ENCODE measurements around the gene AAGAB. TPM values are rescaled to one million over a fixed set of nuclear protein-coding genes. Genes with fewer than 3 reads are reported as not detected.

The AAGAB gene
- total RNA-seq, 2 experiments from 2014 or later: 14.2 to 15.6 TPM

DNA sequence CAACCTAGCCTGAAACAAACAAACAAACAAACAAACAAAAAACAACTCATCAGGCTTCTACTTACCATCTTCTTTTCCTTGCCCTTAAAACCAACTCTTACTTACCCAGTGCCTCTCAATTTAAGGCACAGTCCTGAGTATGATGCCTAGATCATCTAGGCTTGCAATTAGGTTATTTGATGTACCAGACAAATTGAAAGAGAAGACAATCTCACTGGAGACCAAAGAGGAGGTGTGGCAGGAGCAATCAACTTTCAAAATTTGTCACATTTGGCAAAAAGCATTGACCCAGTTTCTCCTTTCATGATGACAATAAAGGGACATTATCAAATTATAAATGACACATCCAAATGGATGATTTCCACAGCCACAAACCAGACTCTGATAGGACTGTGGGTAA is 36.0 kb downstream of the AAGAB start:
- Mint-ChIP-seq H3K27me3 (no peaks in the 10 kb centered on the region), H3K9me3 (no peaks in the 10 kb centered on the region), H3K4me1 (ENCODE audit: low read depth) (no peaks in the 10 kb centered on the region), H3K27ac (no peak overlapping the region), H3K4me3 (no peak overlapping the region), H3K36me3 (ENCODE audit: low read depth) (peaks cover 42% of the 10 kb centered on the region)
- ChIA-PET CTCF (no interaction called here), POLR2A (no interaction called here)
- ATAC-seq (ENCODE audit: poor library complexity) (no peak), DNase-seq (no peak)
- intact Hi-C loops (cut with DNase I, micrococcal nuclease): no loop called here
- Histone ChIP-seq H3K9me3 (ENCODE audit: control insufficient read depth in 1 of 2, insufficient read depth in 1 of 2, low read length in 2 of 2) (no peaks in the 10 kb centered on the region), H3K36me3 (ENCODE audit: insufficient read depth, low read length) (peaks cover 6% of the 10 kb centered on the region), H3K27me3 (ENCODE audit: control insufficient read depth in 1 of 2, insufficient read depth in 2 of 2, low read length in 2 of 2) (no peaks in the 10 kb centered on the region), H3K27ac (ENCODE audit: low read depth in 1 of 2, low read length in 2 of 2) (no peak overlapping the region), H3K4me1 (ENCODE audit: insufficient read depth, low read length) (no peaks in the 10 kb centered on the region), H3K4me3 (ENCODE audit: low read length) (no peak overlapping the region)
- TF ChIP-seq, protein P1, sequence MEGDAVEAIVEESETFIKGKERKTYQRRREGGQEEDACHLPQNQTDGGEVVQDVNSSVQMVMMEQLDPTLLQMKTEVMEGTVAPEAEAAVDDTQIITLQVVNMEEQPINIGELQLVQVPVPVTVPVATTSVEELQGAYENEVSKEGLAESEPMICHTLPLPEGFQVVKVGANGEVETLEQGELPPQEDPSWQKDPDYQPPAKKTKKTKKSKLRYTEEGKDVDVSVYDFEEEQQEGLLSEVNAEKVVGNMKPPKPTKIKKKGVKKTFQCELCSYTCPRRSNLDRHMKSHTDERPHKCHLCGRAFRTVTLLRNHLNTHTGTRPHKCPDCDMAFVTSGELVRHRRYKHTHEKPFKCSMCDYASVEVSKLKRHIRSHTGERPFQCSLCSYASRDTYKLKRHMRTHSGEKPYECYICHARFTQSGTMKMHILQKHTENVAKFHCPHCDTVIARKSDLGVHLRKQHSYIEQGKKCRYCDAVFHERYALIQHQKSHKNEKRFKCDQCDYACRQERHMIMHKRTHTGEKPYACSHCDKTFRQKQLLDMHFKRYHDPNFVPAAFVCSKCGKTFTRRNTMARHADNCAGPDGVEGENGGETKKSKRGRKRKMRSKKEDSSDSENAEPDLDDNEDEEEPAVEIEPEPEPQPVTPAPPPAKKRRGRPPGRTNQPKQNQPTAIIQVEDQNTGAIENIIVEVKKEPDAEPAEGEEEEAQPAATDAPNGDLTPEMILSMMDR (IDR thresholded peaks at IDR 0.05): no peak

DNA sequence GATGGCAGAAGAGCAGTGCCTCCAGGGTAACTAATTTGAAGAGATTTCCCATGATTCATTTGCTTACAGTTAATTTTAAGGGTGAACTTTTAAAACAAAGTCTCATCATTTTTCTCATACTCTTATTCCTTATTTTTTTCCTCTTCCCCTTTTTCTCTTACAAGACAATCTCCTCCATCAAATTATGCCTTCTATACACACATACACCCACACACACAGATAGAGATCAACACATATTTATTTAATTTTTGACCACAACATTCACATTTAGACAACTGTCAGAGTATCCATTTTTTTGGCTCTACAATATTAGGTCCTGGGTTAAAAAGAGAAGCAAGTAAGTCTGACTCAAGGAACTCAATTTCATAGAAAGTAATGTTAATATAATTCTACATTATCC is 37.6 kb downstream of the AAGAB start:
- no peaks in the 10 kb centered on the region for H3K4me1 ChIP-seq (ENCODE audit: insufficient read depth, low read length)
- H3K27ac ChIP-seq (ENCODE audit: low read depth in 1 of 2, low read length in 2 of 2): no peak overlapping the region
- no peaks in the 10 kb centered on the region for H3K9me3 Mint-ChIP-seq
- no peaks in the 10 kb centered on the region for H3K9me3 ChIP-seq (ENCODE audit: control insufficient read depth in 1 of 2, insufficient read depth in 1 of 2, low read length in 2 of 2)
- ChIA-PET POLR2A (no interaction called here), CTCF (interaction anchor here (0.7 kb wide), 1 partner anchor 23 kb away, joined by 3 read pairs; no protein-coding TSS in a partner anchor)
- no peaks in the 10 kb centered on the region for H3K4me1 Mint-ChIP-seq (ENCODE audit: low read depth)
- no peak overlapping the region for H3K4me3 Mint-ChIP-seq
- H3K27me3 Mint-ChIP-seq: no peaks in the 10 kb centered on the region
- no peak for ATAC-seq (ENCODE audit: poor library complexity)
- H3K4me3 ChIP-seq (ENCODE audit: low read length): no peak overlapping the region
- intact Hi-C loops (cut with DNase I, micrococcal nuclease): no loop called here
- H3K36me3 ChIP-seq (ENCODE audit: insufficient read depth, low read length): peaks cover 6% of the 10 kb centered on the region
- H3K27ac Mint-ChIP-seq: no peak overlapping the region
- H3K36me3 Mint-ChIP-seq (ENCODE audit: low read depth): peaks cover 42% of the 10 kb centered on the region
- H3K27me3 ChIP-seq (ENCODE audit: control insufficient read depth in 1 of 2, insufficient read depth in 2 of 2, low read length in 2 of 2): no peaks in the 10 kb centered on the region
- TF ChIP-seq, protein P1 (IDR thresholded peaks at IDR 0.05): no peak
- DNase-seq: no peak

DNA sequence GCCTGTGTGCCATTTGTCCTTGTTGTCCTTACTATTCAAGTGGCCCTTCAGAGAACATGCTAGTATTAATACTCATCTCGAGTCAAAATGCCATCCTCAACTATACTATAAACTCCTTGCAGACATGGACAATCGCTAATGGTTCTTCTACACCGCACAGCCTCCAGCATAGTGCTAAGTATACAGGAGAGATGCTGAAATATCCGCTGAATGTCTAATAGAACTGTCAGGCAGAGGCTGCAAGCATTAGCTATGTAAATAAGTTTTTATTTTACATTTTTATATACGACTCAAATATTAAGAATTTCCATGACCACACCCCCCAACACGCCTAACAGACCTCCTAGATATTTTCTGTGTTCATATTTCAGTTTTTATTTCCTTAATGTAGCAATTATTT is 39.4 kb downstream of the AAGAB start:
- Mint-ChIP-seq H3K4me1 (ENCODE audit: low read depth) (no peaks in the 10 kb centered on the region), H3K9me3 (no peaks in the 10 kb centered on the region), H3K27ac (no peak overlapping the region), H3K36me3 (ENCODE audit: low read depth) (peaks cover 51% of the 10 kb centered on the region), H3K27me3 (no peaks in the 10 kb centered on the region), H3K4me3 (no peak overlapping the region)
- Histone ChIP-seq H3K4me1 (ENCODE audit: insufficient read depth, low read length) (no peaks in the 10 kb centered on the region), H3K4me3 (ENCODE audit: low read length) (no peak overlapping the region), H3K27ac (ENCODE audit: low read depth in 1 of 2, low read length in 2 of 2) (no peak overlapping the region), H3K27me3 (ENCODE audit: control insufficient read depth in 1 of 2, insufficient read depth in 2 of 2, low read length in 2 of 2) (no peaks in the 10 kb centered on the region), H3K9me3 (ENCODE audit: control insufficient read depth in 1 of 2, insufficient read depth in 1 of 2, low read length in 2 of 2) (no peaks in the 10 kb centered on the region), H3K36me3 (ENCODE audit: insufficient read depth, low read length) (peaks cover 8% of the 10 kb centered on the region)
- ChIA-PET CTCF (no interaction called here), POLR2A (no interaction called here)
- no peak for ATAC-seq (ENCODE audit: poor library complexity)
- DNase-seq: no peak
- TF ChIP-seq, protein P1 (IDR thresholded peaks at IDR 0.05): no peak
- intact Hi-C loops (cut with DNase I, micrococcal nuclease): no loop called here

Data from CD4-positive, alpha-beta T cell (primary cell).